Measurements from ENCODE around the gene RGPD4.
"Not testable (repeated sequence)": the region's sequence is repeated elsewhere in the genome, so short reads cannot be mapped to it uniquely, and the experiment has no call there.

DNA sequence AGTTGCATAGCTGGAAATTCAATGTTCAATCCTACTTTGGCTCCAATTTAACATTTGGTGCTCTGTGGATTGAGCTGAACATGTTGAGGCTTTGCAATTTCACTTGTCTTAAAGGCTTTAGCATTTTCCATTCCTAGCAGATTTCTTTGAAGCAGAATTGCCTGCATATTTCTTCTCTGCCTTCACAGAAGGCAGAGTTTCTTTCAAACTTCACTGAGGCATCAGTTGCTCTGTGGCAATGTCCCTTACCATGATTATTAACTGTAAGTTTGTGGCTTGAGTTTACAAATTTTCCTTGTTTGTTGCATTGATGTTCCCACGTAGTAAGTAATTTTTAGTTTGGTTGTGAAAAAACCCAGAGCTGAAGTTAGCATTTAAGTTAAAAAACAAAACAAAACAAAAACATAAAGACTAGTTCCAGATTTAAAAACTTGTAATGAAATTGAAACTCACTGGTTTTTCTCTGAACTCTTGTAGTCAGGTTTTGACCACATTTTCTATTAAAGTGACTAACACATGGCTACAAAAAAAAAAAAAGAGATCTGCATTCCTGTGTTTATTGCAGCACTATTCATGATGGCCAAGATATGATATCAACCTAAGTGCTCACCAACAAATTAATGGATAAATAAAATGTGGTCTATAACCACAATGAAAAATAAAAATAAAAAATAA, 90.1 kb downstream of the RGPD4 start:
- TF ChIP-seq, protein P1, sequence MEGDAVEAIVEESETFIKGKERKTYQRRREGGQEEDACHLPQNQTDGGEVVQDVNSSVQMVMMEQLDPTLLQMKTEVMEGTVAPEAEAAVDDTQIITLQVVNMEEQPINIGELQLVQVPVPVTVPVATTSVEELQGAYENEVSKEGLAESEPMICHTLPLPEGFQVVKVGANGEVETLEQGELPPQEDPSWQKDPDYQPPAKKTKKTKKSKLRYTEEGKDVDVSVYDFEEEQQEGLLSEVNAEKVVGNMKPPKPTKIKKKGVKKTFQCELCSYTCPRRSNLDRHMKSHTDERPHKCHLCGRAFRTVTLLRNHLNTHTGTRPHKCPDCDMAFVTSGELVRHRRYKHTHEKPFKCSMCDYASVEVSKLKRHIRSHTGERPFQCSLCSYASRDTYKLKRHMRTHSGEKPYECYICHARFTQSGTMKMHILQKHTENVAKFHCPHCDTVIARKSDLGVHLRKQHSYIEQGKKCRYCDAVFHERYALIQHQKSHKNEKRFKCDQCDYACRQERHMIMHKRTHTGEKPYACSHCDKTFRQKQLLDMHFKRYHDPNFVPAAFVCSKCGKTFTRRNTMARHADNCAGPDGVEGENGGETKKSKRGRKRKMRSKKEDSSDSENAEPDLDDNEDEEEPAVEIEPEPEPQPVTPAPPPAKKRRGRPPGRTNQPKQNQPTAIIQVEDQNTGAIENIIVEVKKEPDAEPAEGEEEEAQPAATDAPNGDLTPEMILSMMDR (IDR thresholded peaks at IDR 0.05 in 2 of 3, conservative IDR thresholded peaks at IDR 0.05 in 1 of 3; ENCODE audit: control insufficient read depth in 2 of 3, extremely low read depth in 1 of 3, insufficient read depth in 1 of 3, low read depth in 3 of 3, low read length in 3 of 3): not testable (repeated sequence)
- TF ChIP-seq PML (IDR thresholded peaks at IDR 0.05; ENCODE audit: low read length); ZBED1 (IDR thresholded peaks at IDR 0.05; ENCODE audit: borderline replicate concordance); RAD51 (IDR thresholded peaks at IDR 0.05); STAT1 (conservative IDR thresholded peaks at IDR 0.05); FOXK2 (IDR thresholded peaks at IDR 0.05): not testable (repeated sequence)

All from GM12878 (cell line).